ENCODE results near the gene KCNT1. TPM values are rescaled to one million over a fixed set of nuclear protein-coding genes. Genes with fewer than 3 reads are reported as not detected.

Gene KCNT1
- total RNA-seq, 1 donor from 2014 or later, result 0.14 TPM

DNA sequence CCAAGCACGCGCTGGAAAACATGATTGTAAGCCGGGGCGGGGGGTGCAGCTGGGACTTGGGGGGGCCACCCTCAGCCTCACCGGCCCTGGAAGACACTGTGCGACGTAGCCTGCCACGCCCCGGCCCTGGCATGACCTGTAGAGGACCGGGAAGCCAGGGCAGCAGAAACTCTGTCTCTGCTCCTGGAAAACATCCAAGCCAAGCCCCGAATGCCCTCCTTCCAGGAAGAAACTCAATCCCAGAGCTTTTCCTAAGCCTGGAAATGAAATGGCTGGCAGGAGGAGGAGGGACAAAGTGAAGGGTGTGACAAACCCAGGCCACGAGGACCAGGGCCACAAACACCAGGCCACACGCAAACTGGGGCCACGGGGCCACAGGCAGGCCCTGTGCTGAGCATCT, 55.4 kb downstream of the KCNT1 start:
- TF ChIP-seq, protein P1, sequence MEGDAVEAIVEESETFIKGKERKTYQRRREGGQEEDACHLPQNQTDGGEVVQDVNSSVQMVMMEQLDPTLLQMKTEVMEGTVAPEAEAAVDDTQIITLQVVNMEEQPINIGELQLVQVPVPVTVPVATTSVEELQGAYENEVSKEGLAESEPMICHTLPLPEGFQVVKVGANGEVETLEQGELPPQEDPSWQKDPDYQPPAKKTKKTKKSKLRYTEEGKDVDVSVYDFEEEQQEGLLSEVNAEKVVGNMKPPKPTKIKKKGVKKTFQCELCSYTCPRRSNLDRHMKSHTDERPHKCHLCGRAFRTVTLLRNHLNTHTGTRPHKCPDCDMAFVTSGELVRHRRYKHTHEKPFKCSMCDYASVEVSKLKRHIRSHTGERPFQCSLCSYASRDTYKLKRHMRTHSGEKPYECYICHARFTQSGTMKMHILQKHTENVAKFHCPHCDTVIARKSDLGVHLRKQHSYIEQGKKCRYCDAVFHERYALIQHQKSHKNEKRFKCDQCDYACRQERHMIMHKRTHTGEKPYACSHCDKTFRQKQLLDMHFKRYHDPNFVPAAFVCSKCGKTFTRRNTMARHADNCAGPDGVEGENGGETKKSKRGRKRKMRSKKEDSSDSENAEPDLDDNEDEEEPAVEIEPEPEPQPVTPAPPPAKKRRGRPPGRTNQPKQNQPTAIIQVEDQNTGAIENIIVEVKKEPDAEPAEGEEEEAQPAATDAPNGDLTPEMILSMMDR (conservative IDR thresholded peaks at IDR 0.05), result no peak
- Mint-ChIP-seq H3K9me3 (peaks cover 6% of the 10 kb centered on the region), H3K27me3 (ENCODE audit: low read depth) (peaks cover 3% of the 10 kb centered on the region), H3K36me3 (ENCODE audit: low read depth) (no peaks in the 10 kb centered on the region), H3K4me3 (no peak overlapping the region), H3K27ac (ENCODE audit: unreplicated experiment) (no peak overlapping the region), H3K4me1 (no peaks in the 10 kb centered on the region)
- DNase-seq (ENCODE audit: low read depth, low spot score), result no peak

- TF ChIP-seq, protein P1 (conservative IDR thresholded peaks at IDR 0.05), result no peak
- Mint-ChIP-seq H3K27ac (ENCODE audit: unreplicated experiment) (no peak overlapping the region), H3K36me3 (ENCODE audit: low read depth) (no peaks in the 10 kb centered on the region)
Observed at GRCh38 chr9:135758056-135758455, 56.1 kb downstream of the KCNT1 start.

GRCh38 chr9:135758870-135759269, 56.9 kb downstream of the KCNT1 start:
- H3K27ac Mint-ChIP-seq (ENCODE audit: unreplicated experiment), result no peak overlapping the region
- TF ChIP-seq, protein P1 (conservative IDR thresholded peaks at IDR 0.05), result no peak

More at GRCh38 chr9:135758056-135758455, 56.1 kb downstream of the KCNT1 start:
- no peak for DNase-seq (ENCODE audit: low read depth, low spot score)
- Mint-ChIP-seq H3K4me3 (no peak overlapping the region), H3K4me1 (no peaks in the 10 kb centered on the region), H3K27me3 (ENCODE audit: low read depth) (no peaks in the 10 kb centered on the region), H3K9me3 (no peaks in the 10 kb centered on the region)

DNA sequence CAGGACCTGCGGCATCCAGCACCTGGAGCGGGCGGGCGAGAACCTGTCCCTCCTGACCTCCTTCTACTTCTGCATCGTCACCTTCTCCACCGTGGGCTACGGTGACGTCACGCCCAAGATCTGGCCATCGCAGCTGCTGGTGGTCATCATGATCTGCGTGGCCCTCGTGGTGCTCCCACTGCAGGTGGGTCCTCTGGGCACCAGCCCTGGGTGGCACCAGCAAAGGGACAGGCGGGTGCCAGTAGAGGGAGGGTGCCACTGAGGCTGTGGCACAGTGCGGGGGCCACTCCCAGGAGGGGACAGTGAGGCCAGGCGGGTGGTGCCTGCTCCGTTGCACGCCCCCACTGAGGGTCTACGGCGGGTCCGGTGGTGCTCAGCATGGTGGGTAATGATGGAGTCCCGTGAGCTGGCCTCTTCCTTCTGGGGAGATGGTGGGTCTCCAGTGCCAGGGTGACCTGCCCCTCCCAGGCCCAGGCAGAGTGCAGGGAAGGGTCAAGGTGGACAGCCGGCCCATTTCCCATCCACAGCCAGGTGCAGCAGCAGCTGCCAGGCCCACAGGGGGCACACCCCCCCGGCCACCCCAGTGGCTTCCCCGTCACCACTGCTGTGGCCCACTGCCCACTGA, 57.8 kb downstream of the KCNT1 start:
- Mint-ChIP-seq H3K27me3 (ENCODE audit: low read depth) (no peaks in the 10 kb centered on the region), H3K4me1 (no peaks in the 10 kb centered on the region), H3K36me3 (ENCODE audit: low read depth) (no peaks in the 10 kb centered on the region), H3K9me3 (no peaks in the 10 kb centered on the region), H3K27ac (ENCODE audit: unreplicated experiment) (no peak overlapping the region), H3K4me3 (no peak overlapping the region)
- DNase-seq (ENCODE audit: low read depth, low spot score), result no peak
- TF ChIP-seq, protein P1 (conservative IDR thresholded peaks at IDR 0.05), result no peak

More at GRCh38 chr9:135758870-135759269, 56.9 kb downstream of the KCNT1 start:
- no peak overlapping the region for H3K4me3 Mint-ChIP-seq
- H3K27me3 Mint-ChIP-seq (ENCODE audit: low read depth), result no peaks in the 10 kb centered on the region
- no peaks in the 10 kb centered on the region for H3K36me3 Mint-ChIP-seq (ENCODE audit: low read depth)
- no peak for DNase-seq (ENCODE audit: low read depth, low spot score)
- no peaks in the 10 kb centered on the region for H3K9me3 Mint-ChIP-seq
- no peaks in the 10 kb centered on the region for H3K4me1 Mint-ChIP-seq

- Mint-ChIP-seq H3K9me3 (no peaks in the 10 kb centered on the region), H3K27ac (ENCODE audit: unreplicated experiment) (peak overlapping the region; percentile 5), H3K27me3 (ENCODE audit: low read depth) (no peaks in the 10 kb centered on the region), H3K4me1 (no peaks in the 10 kb centered on the region), H3K4me3 (no peak overlapping the region), H3K36me3 (ENCODE audit: low read depth) (no peaks in the 10 kb centered on the region)
- TF ChIP-seq, protein P1 (conservative IDR thresholded peaks at IDR 0.05), result no peak
- DNase-seq (ENCODE audit: low read depth, low spot score), result no peak
Observed at GRCh38 chr9:135760465-135760864, 58.5 kb downstream of the KCNT1 start.
